ENCODE results near the gene DCAF8.

DCAF8 gene

DNA sequence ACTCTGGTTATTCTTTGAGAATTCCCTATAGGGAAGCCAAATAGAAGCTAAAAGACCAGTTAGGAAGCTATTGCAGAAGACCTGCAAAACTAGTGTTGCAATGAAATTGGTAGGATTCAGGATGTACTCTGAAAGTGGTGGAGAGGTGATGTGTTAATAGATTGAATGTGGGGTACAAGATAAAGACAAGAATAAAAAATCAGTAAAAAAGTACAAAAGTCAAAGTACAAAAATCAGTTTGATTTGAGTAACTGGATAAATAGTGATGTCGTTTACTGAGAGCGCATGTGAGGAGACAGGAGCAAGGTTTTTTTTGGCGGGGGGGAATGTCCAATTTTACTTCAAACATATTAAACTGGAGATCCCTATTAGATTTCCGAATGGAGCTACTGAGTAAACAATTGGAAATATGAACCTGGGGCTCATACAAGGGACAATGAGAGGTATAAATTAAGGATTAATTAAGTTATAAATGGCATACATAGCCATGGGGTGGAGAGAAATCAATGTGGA is 2.5 kb upstream of the DCAF8 start:
- DNase-seq (ENCODE audit: extremely low read depth in 1 of 2, low read depth in 1 of 2) = no peak

GRCh38 chr1:160261556-160261892 is 825 bp downstream of the DCAF8 start:
- DNase-seq (ENCODE audit: extremely low read depth in 1 of 2, low read depth in 1 of 2) = peak; percentile 41 to 46

DNA sequence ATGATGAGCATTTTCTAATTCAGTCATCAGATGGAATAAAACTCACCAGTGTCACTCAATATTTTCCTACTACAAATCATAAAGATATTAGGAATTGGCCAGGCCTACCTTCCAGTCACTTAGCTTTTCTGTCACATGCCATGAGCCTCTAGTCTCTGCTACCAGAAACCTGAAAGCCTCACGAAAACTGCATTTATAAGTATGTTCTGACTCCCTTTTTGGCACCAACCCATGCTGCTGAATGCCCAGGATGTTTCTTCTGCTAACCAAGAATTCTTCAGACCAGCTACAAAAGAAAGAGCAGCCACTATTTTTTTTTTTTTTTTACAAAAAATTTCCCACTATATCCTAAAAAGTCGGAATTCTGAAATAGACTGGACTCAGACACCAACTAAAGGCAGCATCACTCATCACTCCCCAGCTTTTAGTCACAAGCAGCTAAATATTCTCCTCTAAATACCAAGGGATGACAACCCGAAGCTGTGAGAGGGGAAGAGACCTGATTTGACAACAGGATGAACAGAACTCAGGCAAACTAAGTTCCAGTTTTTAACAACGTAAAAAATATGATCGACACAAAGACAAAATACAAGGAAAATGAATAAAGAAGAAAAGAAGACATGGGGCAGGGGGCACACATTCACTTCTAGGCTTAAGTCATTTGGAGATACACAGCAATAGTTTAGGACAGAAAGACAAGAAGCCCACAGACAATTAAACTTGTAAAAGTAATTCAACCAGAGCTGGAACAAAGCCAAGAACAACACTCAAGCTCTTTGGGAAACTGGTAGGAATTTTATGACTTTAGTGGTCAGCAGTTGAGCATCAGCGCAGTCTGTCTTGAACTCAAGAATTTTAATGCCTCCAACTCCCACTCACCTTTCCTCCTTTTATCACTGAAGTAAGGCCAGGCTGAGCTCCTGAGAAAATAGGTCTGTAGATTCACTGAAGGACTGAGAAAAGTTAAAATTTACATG is 1.7 kb downstream of the DCAF8 start:
- DNase-seq (ENCODE audit: extremely low read depth in 1 of 2, low read depth in 1 of 2) = no peak

DNA sequence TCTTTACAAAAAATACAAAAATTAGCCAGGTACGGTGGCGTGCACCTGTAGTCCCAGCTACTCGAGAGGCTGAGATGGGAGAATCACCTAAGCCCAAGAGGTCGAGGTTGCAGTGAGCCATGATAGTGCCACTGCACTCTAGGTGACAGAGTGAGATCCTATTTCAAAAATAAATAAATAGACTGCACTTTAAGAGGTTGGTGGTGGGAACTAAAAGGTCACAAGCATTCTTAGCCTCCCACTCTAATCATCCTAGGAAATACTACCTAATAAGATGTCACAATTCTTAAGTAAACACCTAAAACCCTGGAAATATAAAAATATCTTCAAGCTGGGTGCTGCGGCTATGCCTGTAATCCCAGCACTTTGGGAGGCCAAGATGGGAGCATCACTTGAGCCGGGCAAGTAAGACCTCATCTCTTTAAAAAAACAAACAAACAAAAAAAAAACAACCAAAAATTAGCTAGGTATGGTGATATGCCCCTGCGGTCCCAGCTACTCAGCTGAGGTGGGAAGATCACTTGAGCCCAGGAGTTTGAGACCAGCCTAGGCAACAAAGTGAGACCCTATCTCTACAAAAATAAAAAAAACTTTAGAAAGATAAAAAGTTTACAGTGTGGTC is 4.1 kb downstream of the DCAF8 start:
- DNase-seq (ENCODE audit: extremely low read depth in 1 of 2, low read depth in 1 of 2) = no peak

DNA sequence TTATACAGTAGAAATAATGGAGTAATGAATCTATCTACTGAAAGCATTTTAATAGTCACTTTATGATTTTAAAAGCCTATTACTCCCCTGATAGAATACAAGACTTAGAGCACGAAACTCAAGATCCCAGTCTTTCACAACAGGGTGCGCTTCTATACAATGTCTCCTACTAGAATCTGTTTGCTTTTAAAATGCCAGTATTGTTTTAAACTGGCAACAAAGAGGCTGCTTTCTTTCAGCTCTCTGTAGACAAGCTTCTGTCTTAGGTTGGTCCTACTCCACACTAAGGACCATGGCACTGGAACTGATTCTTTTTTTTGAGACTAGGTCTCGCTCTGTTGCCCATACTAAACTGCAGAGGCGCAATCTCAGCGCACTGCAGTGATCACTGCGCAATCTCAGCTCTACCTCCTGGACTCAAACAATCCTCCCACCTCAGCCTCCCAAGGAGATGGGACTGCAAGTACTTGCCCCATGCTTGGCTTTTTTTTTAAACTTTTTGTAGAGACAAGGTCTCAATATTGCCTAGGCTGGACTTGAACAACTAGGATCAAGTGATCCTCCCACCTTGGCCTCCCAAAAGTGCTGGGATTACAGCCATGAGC is 4.8 kb downstream of the DCAF8 start:
- DNase-seq (ENCODE audit: extremely low read depth in 1 of 2, low read depth in 1 of 2) = no peak

- DNase-seq (ENCODE audit: extremely low read depth in 1 of 2, low read depth in 1 of 2) = no peak
Measured at GRCh38 chr1:160256396-160257046, 5.8 kb downstream of the DCAF8 start.

DNA sequence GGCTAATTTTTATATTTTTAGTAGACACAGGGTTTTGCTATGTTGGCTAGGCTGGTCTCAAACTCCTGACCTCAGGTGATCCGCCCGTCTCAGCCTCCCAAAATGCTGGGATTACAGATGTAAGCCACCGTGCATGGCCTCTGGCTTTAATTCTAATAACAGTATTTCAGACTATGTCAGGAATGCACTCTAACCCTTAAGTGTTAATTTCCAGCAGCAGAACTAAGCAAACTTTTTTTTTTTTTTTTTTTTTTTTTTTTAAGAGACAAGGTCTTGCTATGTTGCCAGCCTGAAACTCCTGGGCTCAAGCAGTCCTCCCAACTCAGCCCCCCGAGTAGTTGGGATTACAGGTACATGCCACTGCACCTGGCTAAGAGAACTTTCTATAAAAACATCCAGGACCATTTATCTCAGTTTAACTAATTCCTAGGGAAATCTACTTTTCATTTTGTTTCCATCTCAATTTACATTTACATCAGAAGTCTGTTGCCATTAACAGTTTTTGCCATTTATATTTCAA is 6.5 kb downstream of the DCAF8 start:
- DNase-seq (ENCODE audit: extremely low read depth in 1 of 2, low read depth in 1 of 2) = no peak

GRCh38 chr1:160251687-160252526 is 10.4 kb downstream of the DCAF8 start:
- DNase-seq (ENCODE audit: extremely low read depth in 1 of 2, low read depth in 1 of 2) = peak; percentile 9 to 24

- DNase-seq (ENCODE audit: extremely low read depth in 1 of 2, low read depth in 1 of 2) = no peak
Measured at GRCh38 chr1:160251011-160251410, 11.3 kb downstream of the DCAF8 start.

DNA sequence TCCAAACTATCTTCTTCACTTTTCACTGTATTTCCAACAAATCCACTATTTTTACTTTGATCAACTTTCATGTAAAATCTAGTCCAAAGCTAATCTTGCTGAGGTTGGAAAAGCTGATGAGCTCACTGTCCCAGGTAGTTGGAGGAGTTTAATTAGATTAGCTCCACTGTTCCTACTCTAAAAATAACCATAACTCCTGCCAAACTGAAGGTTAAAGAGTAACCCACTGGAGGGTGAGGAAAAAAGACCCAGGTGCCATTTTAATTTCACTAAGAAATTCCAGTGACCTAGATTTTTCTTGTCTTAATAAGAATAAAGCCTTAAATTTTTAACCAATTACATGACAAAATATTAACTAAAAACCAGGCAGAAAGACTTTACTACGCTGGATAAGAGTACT is 15.3 kb downstream of the DCAF8 start:
- no peak for DNase-seq (ENCODE audit: extremely low read depth in 1 of 2, low read depth in 1 of 2)

DNA sequence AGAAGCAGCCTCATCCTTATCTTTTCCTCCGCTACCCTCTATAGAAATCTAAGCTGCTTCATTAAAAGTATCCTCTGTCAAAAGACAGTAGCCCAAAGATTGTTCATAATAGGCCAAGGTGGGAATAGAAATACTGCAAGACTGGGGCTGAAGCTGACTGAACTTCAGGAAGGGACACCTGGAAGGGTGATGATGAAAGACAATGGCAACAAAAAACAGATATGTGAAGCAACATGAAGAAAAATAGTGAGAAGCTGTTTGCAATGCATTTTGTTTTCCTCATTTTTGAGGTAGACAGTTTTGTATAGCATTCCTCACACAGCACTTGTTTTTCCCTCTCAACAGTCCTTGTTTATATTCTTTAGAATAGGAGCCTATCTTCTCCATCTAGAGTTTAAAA is 16.9 kb downstream of the DCAF8 start:
- no peak for DNase-seq (ENCODE audit: extremely low read depth in 1 of 2, low read depth in 1 of 2)

- DNase-seq (ENCODE audit: extremely low read depth in 1 of 2, low read depth in 1 of 2) = no peak
Measured at GRCh38 chr1:160244209-160244608, 18.1 kb downstream of the DCAF8 start.

DNA sequence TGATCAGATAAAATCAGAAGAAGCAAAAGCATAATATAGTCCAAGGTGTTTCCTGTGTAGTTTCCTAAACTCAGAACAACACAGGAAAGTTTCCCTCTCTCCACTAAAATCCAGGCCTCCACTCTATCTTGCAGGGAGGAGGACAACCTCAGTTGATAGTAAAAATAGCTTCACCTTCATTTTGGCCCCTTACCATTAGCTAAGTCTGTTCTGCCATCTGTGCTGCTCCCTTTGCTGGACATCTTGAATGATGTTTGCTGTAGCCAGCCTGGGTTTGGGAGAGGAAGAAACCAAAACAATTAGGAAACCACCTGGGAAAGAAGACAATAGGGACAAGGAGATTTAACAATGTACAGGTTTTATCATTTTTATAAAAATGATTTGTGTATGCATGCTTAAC is 18.6 kb downstream of the DCAF8 start:
- DNase-seq (ENCODE audit: extremely low read depth in 1 of 2, low read depth in 1 of 2) = no peak

- DNase-seq (ENCODE audit: extremely low read depth in 1 of 2, low read depth in 1 of 2) = no peak
Measured at GRCh38 chr1:160239582-160240299, 22.6 kb downstream of the DCAF8 start.

DNA sequence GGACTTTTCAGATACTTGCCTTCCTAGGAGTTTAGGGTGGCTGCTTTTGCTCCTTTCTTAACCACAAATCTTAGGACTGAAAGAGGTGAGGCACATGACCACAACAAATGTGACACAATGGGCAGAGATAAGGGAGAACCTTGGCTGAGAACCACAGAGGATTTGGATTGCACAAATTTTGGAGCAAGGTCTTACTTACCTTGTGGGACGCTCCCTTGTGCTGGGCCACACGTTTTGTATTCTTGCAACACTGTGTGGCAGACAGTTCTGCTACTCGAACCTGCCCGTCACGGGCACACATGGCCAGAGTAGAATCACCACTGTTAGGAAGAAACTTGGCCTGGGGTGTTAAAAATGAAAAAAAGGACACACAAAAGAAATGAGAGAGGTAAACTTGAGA is 23.9 kb downstream of the DCAF8 start:
- no peak for DNase-seq (ENCODE audit: extremely low read depth in 1 of 2, low read depth in 1 of 2)

DNA sequence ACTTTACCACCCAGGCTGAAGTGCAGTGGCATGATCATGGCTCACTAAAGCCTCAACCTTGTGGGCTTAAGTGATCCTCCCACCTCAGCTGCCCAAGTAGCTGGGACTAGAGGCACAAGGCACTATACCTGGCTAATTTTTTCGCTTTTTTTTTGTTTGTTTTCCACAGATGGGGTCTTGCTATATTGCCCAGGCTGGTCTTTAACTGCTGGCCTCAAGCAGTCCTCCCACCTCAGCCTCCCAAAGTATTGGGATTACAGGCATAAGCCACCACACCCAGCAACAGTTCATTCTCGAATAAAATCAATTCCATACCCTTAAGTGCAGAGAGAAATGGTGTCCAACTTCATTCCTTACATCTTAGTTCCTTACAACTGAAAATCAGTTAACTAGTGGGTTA is 24.8 kb downstream of the DCAF8 start:
- no peak for DNase-seq (ENCODE audit: extremely low read depth in 1 of 2, low read depth in 1 of 2)

DNA sequence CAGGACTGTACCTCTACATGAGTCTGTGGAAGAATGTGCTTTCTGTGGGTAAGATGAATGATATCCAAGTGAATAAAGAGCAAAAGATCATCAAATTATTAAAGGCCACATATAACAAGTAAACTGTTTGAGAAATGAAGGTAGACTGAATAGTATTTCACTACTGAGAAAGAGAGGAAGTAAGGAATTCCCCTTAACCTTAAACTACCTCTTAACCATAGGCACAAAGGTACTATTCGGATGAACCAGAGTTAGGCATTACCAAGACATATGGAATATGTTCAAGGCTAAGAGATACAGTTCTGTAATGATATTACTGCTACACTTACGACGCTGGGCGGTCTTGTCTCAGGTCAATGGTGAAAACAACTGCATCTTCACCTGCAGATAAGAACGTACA is 25.5 kb downstream of the DCAF8 start:
- no peak for DNase-seq (ENCODE audit: extremely low read depth in 1 of 2, low read depth in 1 of 2)

DNA sequence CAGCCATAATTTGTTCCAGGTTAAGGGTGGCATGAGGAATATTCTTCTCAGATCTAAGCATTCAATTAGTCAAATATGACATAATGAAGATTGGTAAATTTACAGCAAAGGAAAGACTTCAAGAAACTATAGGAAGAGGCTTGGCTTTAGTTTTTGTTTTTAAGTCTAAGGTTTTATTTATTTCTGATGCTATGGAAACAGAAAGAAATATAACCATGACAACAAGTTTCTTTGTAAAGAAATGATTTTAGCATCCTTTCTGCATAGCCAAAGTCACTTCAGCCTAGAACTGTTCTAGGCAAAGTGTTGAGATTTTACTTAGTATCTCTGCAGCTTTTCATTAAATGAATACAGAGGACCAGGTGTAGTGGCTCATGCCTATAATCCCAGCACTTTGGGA is 29.4 kb downstream of the DCAF8 start:
- no peak for DNase-seq (ENCODE audit: extremely low read depth in 1 of 2, low read depth in 1 of 2)

GRCh38 chr1:160228431-160228830 is 33.9 kb downstream of the DCAF8 start:
- DNase-seq (ENCODE audit: extremely low read depth in 1 of 2, low read depth in 1 of 2) = no peak

DNA sequence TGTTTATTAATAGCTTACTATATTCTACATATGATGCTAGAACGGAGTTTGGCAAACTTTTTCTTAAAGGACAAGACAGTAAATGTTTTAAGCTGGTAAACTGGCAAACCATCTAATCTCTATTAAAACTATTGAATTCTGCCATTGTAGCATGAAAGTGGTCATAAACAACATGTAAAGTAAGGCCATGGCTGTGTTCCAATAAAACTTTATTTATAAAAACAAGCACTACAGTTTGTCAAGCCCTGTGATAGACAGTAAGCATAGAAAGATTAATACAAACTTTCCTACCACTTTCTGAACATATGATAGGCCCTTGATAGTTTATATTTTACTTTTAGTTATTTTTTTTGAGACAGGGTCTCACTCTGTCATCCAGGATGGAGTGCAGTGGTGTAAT is 34.8 kb downstream of the DCAF8 start:
- DNase-seq (ENCODE audit: extremely low read depth in 1 of 2, low read depth in 1 of 2) = no peak
